Stimulated activated CD4-positive, alpha-beta T cell treated with anti-CD3 and anti-CD28 coated beads, Interleukin-1b, Interleukin-23, amount 100 ng/mL, for 48 hours (primary cell): Measurements from ENCODE around the gene NR5A2.

Experiments
- DNase-seq: peaks from one replicate; pipeline ENCODE4 v3.0.0-alpha.2; 2020

Gene NR5A2

GRCh38 chr1:200027264-200027823, at the start of gene NR5A2:
TSS of gene NR5A2 (plus strand) at chr1:200027710. CDS start at chr1:200027848, 138 bp downstream.
- DNase-seq = no peak

GRCh38 chr1:199978408-199978940, 49.0 kb upstream of the NR5A2 start:
- DNase-seq = no peak

GRCh38 chr1:199979071-199979470, 48.4 kb upstream of the NR5A2 start:
- no peak for DNase-seq

GRCh38 chr1:199981584-199981983, 45.9 kb upstream of the NR5A2 start:
- DNase-seq = no peak

- DNase-seq = no peak
Measured at GRCh38 chr1:199982606-199983005, 44.9 kb upstream of the NR5A2 start.

GRCh38 chr1:199983531-199983930, 44.0 kb upstream of the NR5A2 start:
- DNase-seq = no peak

GRCh38 chr1:199995096-199995685, 32.3 kb upstream of the NR5A2 start:
- DNase-seq = no peak

- DNase-seq = no peak
Measured at GRCh38 chr1:200005165-200005564, 22.3 kb upstream of the NR5A2 start.

- no peak for DNase-seq
Measured at GRCh38 chr1:200006711-200007110, 20.8 kb upstream of the NR5A2 start.

GRCh38 chr1:200015811-200016210, 11.7 kb upstream of the NR5A2 start:
- DNase-seq = no peak

GRCh38 chr1:200021577-200022238, 5.8 kb upstream of the NR5A2 start:
- DNase-seq = no peak

GRCh38 chr1:200022239-200022804, 5.2 kb upstream of the NR5A2 start:
- DNase-seq = no peak

- DNase-seq = no peak
Measured at GRCh38 chr1:200028586-200029034, 1.1 kb downstream of the NR5A2 start.

GRCh38 chr1:200029035-200029821, 1.7 kb downstream of the NR5A2 start:
- DNase-seq = no peak

- DNase-seq = no peak
Measured at GRCh38 chr1:200029822-200030152, 2.3 kb downstream of the NR5A2 start.

GRCh38 chr1:200030791-200031190, 3.3 kb downstream of the NR5A2 start:
- DNase-seq = no peak

GRCh38 chr1:200033511-200034261, 6.2 kb downstream of the NR5A2 start:
- DNase-seq = no peak

- DNase-seq = no peak
Measured at GRCh38 chr1:200034262-200034557, 6.7 kb downstream of the NR5A2 start.

GRCh38 chr1:200034761-200035396, 7.4 kb downstream of the NR5A2 start:
- no peak for DNase-seq

- DNase-seq = no peak
Measured at GRCh38 chr1:200035397-200035955, 8.0 kb downstream of the NR5A2 start.

GRCh38 chr1:200035956-200036618, 8.6 kb downstream of the NR5A2 start:
- DNase-seq = no peak
